ENCODE measurements around the gene ADARB1. TPM values are rescaled to one million over a fixed set of nuclear protein-coding genes. Genes with fewer than 3 reads are reported as not detected.

ADARB1 gene
- polyA plus RNA-seq, 1 donor (not counting 4 experiments of a cell fraction or from before 2014, with no cell fraction given), result 13.0 TPM

DNA sequence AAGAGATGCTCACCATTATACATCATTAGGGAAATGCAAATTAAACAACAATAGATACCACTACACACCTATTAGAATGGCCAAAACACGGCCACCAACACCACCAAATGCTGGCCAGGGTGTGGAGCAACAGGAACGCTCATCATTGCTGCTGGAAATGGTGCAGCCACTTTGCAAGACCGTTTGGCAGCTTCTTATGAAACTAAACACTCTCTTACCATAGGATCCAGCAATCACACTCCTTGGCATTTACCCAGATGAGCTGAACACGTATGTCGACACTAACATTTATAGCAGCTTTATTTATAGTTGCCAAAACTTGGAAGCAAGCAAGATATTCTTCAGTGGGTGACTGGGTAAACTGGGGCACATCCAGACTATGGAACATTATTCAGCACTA is 28.9 kb upstream of the ADARB1 start:
- dilution Hi-C loops (cut with MboI; ENCODE audit: extremely low pct_ligation_motif_present, low sequenced_read_pairs), result no loop called here
- Histone ChIP-seq H3K4me1 (ENCODE audit: control insufficient read depth, extremely low read depth, insufficient read depth, low read length) (peaks cover 3% of the 10 kb centered on the region), H3K27ac (ENCODE audit: control insufficient read depth, insufficient read depth, low read length) (no peak overlapping the region), H3K9me3 (ENCODE audit: control insufficient read depth, low read depth, low read length) (no peaks in the 10 kb centered on the region), H3K4me3 (ENCODE audit: control insufficient read depth in 2 of 3, extremely low read depth in 1 of 3, insufficient read depth in 2 of 3, low read depth in 1 of 3, low read length in 3 of 3) (no peak overlapping the region), H3K4me2 (ENCODE audit: control insufficient read depth, extremely low read depth, insufficient read depth, low read depth, low read length) (no peak overlapping the region), H3K27me3 (ENCODE audit: control insufficient read depth, extremely low read depth, insufficient read depth, low read length) (peaks cover 21% of the 10 kb centered on the region), H3K9ac (ENCODE audit: control insufficient read depth, extremely low read depth, insufficient read depth, low read length) (no peak overlapping the region), H2AFZ (ENCODE audit: control insufficient read depth, low read length) (no peak overlapping the region), H3K9me1 (ENCODE audit: control insufficient read depth, extremely low read depth, insufficient read depth, low read length) (no peaks in the 10 kb centered on the region), H4K20me1 (ENCODE audit: control insufficient read depth, extremely low read depth, insufficient read depth, low read length) (no peaks in the 10 kb centered on the region), H3K36me3 (ENCODE audit: control insufficient read depth in 2 of 2, extremely low read depth in 1 of 2, insufficient read depth in 2 of 2, low read length in 2 of 2) (no peaks in the 10 kb centered on the region), H3K79me2 (ENCODE audit: control insufficient read depth, insufficient read depth, low read length) (no peaks in the 10 kb centered on the region)
- DNase-seq (ENCODE audit: low read depth, low spot score), result no peak
- TF ChIP-seq, protein P1, sequence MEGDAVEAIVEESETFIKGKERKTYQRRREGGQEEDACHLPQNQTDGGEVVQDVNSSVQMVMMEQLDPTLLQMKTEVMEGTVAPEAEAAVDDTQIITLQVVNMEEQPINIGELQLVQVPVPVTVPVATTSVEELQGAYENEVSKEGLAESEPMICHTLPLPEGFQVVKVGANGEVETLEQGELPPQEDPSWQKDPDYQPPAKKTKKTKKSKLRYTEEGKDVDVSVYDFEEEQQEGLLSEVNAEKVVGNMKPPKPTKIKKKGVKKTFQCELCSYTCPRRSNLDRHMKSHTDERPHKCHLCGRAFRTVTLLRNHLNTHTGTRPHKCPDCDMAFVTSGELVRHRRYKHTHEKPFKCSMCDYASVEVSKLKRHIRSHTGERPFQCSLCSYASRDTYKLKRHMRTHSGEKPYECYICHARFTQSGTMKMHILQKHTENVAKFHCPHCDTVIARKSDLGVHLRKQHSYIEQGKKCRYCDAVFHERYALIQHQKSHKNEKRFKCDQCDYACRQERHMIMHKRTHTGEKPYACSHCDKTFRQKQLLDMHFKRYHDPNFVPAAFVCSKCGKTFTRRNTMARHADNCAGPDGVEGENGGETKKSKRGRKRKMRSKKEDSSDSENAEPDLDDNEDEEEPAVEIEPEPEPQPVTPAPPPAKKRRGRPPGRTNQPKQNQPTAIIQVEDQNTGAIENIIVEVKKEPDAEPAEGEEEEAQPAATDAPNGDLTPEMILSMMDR (optimal IDR thresholded peaks at IDR 0.05 in 1 of 3, IDR thresholded peaks at IDR 0.05 in 1 of 3, conservative IDR thresholded peaks at IDR 0.05 in 1 of 3; ENCODE audit: extremely low read depth in 1 of 3, insufficient read depth in 2 of 3, low read length in 3 of 3), result peak in 1 of 3 experiments; percentile 2
- no peak for TF ChIP-seq EZH2 (IDR thresholded peaks at IDR 0.05; ENCODE audit: low read length)
- FAIRE-seq, result no peak

DNA sequence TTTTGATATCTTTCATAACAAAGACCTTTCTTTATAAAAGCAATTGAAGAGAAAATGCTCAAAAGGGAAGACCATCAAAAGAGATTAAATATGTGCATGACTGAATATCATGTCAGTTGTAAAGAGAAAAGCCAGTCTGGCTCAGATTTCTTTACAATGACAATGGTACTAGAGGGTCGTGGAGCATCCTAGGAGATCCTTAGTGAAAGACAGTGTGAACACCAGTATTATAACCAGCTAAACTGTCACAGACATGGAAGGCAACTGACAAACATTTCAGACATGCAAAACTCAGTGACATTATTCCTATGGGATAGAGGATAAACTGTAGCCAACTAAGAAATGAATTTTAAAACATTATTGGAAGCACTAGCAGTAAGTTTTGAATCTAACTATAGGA is 27.1 kb upstream of the ADARB1 start:
- Histone ChIP-seq H3K27ac (ENCODE audit: control insufficient read depth, insufficient read depth, low read length) (no peak overlapping the region), H3K4me1 (ENCODE audit: control insufficient read depth, extremely low read depth, insufficient read depth, low read length) (no peaks in the 10 kb centered on the region)
- dilution Hi-C loops (cut with MboI; ENCODE audit: extremely low pct_ligation_motif_present, low sequenced_read_pairs), result no loop called here

More for the DNA sequence above, 27.1 kb upstream of the ADARB1 start:
- H4K20me1 ChIP-seq (ENCODE audit: control insufficient read depth, extremely low read depth, insufficient read depth, low read length), result no peaks in the 10 kb centered on the region
- no peak overlapping the region for H3K4me3 ChIP-seq (ENCODE audit: control insufficient read depth in 2 of 3, extremely low read depth in 1 of 3, insufficient read depth in 2 of 3, low read depth in 1 of 3, low read length in 3 of 3)
- TF ChIP-seq EZH2 (IDR thresholded peaks at IDR 0.05; ENCODE audit: low read length), result no peak
- TF ChIP-seq, protein P1 (optimal IDR thresholded peaks at IDR 0.05 in 1 of 3, IDR thresholded peaks at IDR 0.05 in 1 of 3, conservative IDR thresholded peaks at IDR 0.05 in 1 of 3; ENCODE audit: extremely low read depth in 1 of 3, insufficient read depth in 2 of 3, low read length in 3 of 3), result no peak
- DNase-seq (ENCODE audit: low read depth, low spot score) (no peak), FAIRE-seq (no peak)
- H3K9me1 ChIP-seq (ENCODE audit: control insufficient read depth, extremely low read depth, insufficient read depth, low read length), result no peaks in the 10 kb centered on the region
- peaks cover 18% of the 10 kb centered on the region for H3K27me3 ChIP-seq (ENCODE audit: control insufficient read depth, extremely low read depth, insufficient read depth, low read length)
- H3K4me2 ChIP-seq (ENCODE audit: control insufficient read depth, extremely low read depth, insufficient read depth, low read depth, low read length), result no peak overlapping the region
- no peaks in the 10 kb centered on the region for H3K9me3 ChIP-seq (ENCODE audit: control insufficient read depth, low read depth, low read length)
- H2AFZ ChIP-seq (ENCODE audit: control insufficient read depth, low read length), result no peak overlapping the region
- H3K79me2 ChIP-seq (ENCODE audit: control insufficient read depth, insufficient read depth, low read length), result no peaks in the 10 kb centered on the region
- H3K9ac ChIP-seq (ENCODE audit: control insufficient read depth, extremely low read depth, insufficient read depth, low read length), result no peak overlapping the region
- H3K36me3 ChIP-seq (ENCODE audit: control insufficient read depth in 2 of 2, extremely low read depth in 1 of 2, insufficient read depth in 2 of 2, low read length in 2 of 2), result no peaks in the 10 kb centered on the region
